Activated CD8-positive, alpha-beta memory T cell treated with anti-CD3 and anti-CD28 coated beads, Interleukin-2, amount 50 U/mL, for 1 hour (primary cell): Measurements from ENCODE around the gene LTBP2.

Experiments used
- DNase-seq: peaks from one replicate; pipeline ENCODE4 v3.0.0-alpha.2; 2020; ENCODE audit errors: extremely low read depth

LTBP2 gene

DNA sequence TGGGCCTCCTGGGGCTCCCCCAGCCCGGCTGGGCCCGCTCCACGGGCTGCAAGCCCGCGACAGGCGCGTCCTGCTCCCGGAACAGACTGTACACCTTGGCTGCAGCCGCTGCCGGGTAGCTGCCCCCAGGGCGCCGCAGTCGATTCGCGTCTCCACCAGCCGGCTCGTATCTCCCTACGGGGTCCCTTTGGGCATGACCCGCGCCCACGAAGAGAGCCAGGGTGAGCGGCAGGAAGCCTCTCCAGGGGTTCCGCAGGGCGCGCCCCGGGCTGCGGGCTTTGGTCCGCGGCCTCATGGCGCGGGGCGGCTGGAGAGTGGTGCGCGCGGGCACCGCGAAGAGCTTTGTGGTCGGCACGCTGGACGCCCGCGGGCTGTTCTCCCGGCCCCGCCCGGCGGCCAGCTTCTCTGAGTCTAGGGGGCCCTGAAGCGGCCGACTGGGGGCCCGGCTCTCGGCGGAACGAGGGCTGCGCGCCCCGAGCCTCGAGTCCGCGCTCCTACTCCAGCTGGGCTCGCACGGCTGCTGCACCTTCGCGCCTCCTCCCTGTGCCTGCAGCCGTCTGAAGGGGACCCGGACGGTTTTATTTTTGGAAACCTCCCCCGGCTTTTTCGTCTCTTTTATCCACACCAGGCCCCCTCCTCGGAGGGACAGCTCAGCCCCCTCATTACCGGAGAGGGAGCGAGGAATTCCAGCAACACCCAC lies at the start of gene LTBP2:
TSS of gene LTBP2 (minus strand) at position 588 of the 700 bp plus-strand sequence. CDS start at position 295, 293 bp downstream.
- no peak for DNase-seq

- no peak for DNase-seq
Measured at GRCh38 chr14:74660863-74661262, 48.8 kb upstream of the LTBP2 start.

GRCh38 chr14:74660167-74660566 lies 48.1 kb upstream of the LTBP2 start:
- DNase-seq: no peak

DNA sequence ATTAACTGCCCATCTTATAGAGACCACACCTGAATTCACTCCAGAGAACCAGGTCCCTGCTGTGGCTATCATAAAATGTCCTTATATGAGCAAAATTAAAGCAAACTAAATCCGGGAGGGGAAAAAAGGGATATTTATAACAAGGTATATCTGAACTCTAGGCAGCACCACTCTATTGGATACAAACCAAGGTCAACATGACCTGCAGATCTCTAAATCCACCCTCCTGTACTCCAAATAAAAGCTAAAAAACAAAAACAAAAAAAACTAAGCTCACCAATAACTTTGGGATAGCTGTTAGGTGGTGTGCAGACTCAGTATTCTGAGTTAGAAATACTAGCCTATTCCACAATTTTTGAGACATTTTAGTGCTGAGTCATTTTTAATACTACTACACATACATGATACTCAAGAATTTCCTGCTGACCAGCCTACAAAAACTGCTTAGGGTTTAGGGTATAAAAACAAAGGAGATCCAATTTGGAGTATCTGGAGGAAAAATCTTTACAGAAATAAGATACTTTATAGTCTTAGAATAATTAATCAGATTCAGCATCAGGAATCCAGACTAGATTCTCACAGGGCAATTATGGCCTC lies 46.6 kb upstream of the LTBP2 start:
- DNase-seq: no peak

- no peak for DNase-seq
Measured at GRCh38 chr14:74656964-74657363, 44.9 kb upstream of the LTBP2 start.

DNA sequence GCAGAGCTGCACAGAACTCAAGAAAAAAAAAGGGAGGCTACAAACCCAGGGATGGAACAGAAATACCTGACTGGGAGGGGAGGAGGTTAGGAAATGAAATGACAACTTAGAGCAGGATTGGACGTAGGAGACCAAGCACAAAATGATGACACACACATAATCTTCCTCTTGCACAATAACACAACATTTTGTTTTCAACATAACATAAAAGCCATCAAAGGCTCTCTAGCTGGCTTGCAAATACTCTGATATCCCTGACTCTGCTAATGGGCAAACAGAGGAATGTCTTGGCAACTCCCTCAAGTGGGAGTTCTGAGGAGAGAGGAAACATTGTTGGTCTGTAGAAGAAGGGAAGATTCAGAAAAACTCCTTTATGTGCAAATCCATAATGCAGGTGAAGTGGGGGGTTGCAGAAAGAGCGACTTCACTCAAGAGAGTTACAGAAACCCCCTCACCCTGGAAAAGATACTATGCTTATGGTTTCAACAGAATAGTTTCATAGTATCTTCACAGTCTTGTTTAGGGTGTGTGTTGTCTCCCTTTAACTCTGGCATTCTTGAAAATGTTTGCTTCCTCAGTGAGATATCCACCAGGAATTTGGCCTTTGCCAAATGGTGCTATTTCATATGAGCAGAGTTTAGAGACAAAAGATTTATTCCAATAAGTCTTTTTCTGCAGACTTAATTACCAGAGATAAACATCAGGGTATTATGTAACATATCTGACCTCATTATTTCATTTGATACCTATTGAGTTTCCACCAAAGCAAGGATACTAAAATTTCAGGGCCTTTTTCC lies 43.8 kb upstream of the LTBP2 start:
- no peak for DNase-seq

DNA sequence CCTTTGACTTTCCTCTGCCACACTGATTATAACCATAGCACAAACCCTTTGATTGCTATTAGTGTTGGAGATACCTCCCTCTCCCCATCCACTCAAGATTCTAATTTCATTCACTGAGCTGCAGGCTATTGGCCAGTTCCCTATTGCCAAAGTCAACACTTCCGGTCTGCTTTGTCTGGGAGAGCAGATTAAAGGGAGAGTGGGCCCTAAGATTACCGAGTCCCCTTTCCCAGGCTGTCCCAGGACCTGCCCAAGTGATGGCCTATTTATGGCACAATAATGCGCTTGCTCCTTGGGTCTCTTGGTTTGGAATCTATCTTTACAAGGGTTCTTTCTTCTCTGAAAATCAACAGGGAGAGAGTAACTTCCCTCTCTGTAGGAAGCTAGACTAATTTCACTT lies 42.9 kb upstream of the LTBP2 start:
- DNase-seq: no peak

- DNase-seq: no peak
Measured at GRCh38 chr14:74653386-74654138, 41.5 kb upstream of the LTBP2 start.

GRCh38 chr14:74652541-74652940 lies 40.5 kb upstream of the LTBP2 start:
- no peak for DNase-seq

- DNase-seq: no peak
Measured at GRCh38 chr14:74650927-74651686, 39.1 kb upstream of the LTBP2 start.

DNA sequence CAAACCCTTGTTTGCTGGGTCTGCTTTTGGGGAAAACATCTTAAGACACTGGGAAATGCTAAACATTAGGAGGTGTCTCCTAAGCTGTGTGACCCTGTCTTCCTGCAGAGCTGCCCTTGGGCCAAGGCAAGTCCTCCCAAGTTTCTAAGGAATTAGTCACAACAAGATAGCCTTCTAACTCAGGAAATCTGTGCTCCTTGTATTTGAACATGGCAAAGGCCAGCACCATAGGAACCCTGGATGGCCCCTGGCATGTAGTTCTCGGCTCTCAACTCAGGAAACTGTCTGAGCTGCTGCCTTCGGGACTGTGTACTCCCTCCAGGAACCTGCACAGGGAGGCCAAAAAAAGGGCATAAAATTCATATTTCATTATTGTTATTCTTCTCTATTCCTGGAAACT lies 37.6 kb upstream of the LTBP2 start:
- DNase-seq: no peak

DNA sequence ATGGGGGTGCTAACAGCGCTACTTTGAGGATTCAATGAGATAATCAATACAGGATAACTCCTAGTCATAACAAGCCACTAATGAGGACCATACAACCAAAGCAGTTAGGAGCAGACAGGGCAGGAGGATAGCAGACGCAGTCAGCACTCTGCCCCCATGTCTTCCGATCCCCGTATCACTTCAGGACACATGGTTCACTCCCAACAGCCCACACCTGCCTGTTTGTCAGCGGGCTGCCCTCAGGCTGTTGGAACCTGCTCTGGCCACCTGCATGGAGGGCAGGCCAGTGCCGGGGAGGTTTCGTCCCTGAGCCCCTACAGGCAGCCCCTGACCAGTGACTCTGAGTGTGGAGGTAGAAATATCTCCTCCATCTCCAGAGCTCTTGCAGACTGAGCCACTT lies 37.1 kb upstream of the LTBP2 start:
- DNase-seq: no peak

DNA sequence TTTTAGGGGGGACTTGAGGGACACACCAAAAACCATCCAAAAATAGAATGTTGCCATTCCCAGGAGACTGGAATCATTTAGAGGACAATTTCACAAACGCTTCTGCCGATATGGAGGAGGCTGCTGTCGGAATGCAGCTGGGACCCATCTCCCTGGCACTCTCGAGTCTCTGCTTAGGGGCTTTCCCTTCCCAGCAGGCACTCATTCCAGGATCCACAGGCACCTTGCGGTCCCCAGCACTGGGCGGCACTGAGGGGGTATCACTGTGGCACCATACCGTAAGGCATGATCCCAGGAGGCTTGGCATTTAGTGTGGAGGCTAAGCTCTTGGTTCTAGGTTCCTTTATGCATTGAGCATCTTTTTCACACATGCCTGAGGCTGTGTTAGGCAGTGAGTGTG lies 36.6 kb upstream of the LTBP2 start:
- DNase-seq: no peak

GRCh38 chr14:74647678-74648461 lies 35.8 kb upstream of the LTBP2 start:
- DNase-seq: no peak

DNA sequence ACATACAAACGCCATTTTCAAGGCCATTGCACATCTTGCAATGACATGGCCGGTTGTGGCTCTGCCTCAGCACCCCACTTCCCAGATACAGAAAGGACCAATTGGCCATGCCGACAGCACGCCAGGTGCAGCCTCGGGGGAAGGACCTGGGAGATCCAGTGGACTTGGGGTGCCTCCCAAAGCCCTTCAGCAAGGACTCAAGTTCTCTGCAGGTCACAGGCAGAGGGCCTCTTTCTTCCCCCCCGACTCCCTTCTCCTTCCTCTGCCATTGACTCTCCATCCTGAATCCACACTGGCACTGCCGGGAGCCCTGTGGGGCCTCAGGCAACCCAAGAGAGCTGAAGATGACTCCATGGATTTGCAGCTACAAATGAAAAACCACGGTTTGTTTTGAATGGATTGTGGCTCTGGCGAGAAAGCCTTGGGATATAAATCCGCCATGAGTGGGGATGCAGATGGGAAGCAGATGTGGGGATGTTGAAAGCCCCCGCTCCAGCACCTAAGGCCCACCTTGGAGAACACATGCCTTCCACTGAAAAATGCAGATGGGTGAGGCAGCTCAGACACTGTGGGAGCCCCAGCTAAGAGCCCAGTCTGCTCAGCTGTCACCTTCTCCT lies 35.1 kb upstream of the LTBP2 start:
- no peak for DNase-seq

DNA sequence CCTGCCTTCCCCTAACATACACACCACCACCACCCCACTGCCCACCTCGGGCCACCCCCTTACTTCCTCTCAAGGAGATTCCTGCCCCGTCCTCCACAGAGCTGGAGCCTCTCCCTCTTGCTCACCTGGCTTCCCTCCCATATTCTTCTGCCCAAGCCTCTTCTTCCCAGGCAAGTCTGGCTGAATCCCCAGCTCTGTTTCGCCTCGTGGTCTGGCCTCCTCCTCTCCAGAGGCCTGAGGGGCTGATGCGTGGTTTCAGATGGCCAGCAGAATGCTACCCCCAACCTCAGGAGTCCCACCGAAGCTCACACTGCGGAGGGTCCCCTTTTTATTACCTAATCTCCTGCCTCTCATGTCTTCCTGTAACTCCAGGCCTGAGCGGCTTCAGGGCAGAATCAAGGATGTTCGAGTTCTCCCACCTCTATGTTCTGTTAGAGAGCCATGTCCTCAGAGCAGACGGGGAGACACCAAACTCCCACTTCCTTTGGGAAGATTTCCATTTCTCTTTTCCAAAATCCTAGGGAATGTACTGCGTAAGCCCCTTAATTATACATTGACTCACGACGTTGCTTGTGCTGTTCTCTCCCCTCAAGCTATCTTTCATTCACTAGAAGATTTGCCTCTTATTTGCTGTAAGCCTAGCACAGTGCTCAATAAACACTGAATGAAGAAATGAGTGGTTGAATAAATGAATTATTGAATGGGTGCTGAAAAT lies 33.9 kb upstream of the LTBP2 start:
- no peak for DNase-seq

- DNase-seq: no peak
Measured at GRCh38 chr14:74645244-74645643, 33.2 kb upstream of the LTBP2 start.

DNA sequence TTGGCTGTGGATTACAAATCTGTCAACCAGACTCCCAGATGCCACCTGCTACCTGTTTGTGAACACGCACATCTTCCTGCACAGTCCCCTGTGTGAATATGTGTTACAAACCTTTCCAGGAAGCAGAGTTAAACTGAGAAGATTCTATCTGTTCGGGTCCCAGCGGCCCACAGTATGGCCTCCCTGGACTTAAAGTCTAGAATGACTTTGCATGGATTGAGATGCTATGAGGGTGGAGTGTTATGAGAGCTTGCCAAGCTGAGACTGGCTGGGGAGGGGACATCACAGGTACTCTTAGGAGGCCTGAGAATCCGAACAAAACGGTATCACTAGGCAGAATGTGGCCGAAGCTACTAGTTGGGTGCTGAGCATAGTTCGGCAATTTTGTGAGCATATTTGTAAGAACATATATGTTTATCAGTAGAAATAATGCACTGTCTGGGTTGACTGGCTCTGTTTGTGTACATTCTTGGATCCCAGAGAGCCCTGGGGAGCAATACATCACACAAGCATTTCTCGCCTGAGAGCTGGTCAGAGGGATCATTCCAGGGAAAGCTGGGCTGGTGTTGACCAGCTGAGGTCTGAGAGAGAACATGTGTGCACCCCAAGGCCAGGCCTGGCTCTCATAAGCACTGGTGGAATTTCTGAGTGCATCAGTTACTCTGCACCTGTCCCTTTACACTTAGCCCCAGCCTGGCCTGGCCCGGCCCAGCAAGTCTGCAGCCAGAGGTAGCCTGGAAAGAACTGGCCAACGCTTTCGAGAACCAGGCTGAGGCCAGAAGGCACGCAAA lies 29.8 kb upstream of the LTBP2 start:
- DNase-seq: no peak

- no peak for DNase-seq
Measured at GRCh38 chr14:74638966-74639365, 26.9 kb upstream of the LTBP2 start.
